ENCODE data around the gene C4B.
A peak's percentile ranks its signal among the peaks of the same experiment; 100 is the strongest.
"Not testable (repeated sequence)": the region's sequence is repeated elsewhere in the genome, so short reads cannot be mapped to it uniquely, and the experiment has no call there.

C4B gene

GRCh38 chr6:32037598-32038524 lies 23.3 kb downstream of the C4B start, which contains the start of gene CYP21A2:
TSS of gene CYP21A2 (plus strand) at chr6:32038415. CDS start at chr6:32038423, 8 bp downstream.
- not testable (repeated sequence) for DNase-seq

- not testable (repeated sequence) for DNase-seq
These were observed 24.3 kb downstream of the C4B start for GRCh38 chr6:32038878-32039277.

GRCh38 chr6:32039321-32040274 lies 25.0 kb downstream of the C4B start:
- DNase-seq: not testable (repeated sequence)

- not testable (repeated sequence) for DNase-seq
These were observed 25.9 kb downstream of the C4B start for GRCh38 chr6:32040299-32041049.

GRCh38 chr6:32041050-32041321 lies 26.4 kb downstream of the C4B start:
- DNase-seq: not testable (repeated sequence)

- not testable (repeated sequence) for DNase-seq
These were observed 26.8 kb downstream of the C4B start for GRCh38 chr6:32041385-32041784.

GRCh38 chr6:32042276-32042675 lies 27.7 kb downstream of the C4B start:
- not testable (repeated sequence) for DNase-seq

GRCh38 chr6:32043589-32044380 lies 29.2 kb downstream of the C4B start:
- not testable (repeated sequence) for DNase-seq

GRCh38 chr6:32044916-32045315 lies 30.3 kb downstream of the C4B start:
- DNase-seq: not testable (repeated sequence)

- no peak for DNase-seq
These were observed 31.3 kb downstream of the C4B start for GRCh38 chr6:32045811-32046449.

- no peak for DNase-seq
These were observed 32.0 kb downstream of the C4B start for GRCh38 chr6:32046450-32047083.

GRCh38 chr6:32047084-32047478 lies 32.5 kb downstream of the C4B start:
- no peak for DNase-seq

- no peak for DNase-seq
These were observed 32.9 kb downstream of the C4B start for GRCh38 chr6:32047539-32047854.

GRCh38 chr6:32047855-32048766 lies 33.5 kb downstream of the C4B start:
- DNase-seq: peak; percentile 29

GRCh38 chr6:32049149-32049548 lies 34.6 kb downstream of the C4B start:
- DNase-seq: not testable (repeated sequence)

- DNase-seq: not testable (repeated sequence)
These were observed 35.1 kb downstream of the C4B start for GRCh38 chr6:32049736-32050135.

GRCh38 chr6:32050562-32050961 lies 36.0 kb downstream of the C4B start:
- DNase-seq: no peak

- DNase-seq: not testable (repeated sequence)
These were observed 38.0 kb downstream of the C4B start for GRCh38 chr6:32052626-32053025.

GRCh38 chr6:32053314-32053713 lies 38.7 kb downstream of the C4B start:
- DNase-seq: not testable (repeated sequence)

- DNase-seq: not testable (repeated sequence)
These were observed 41.2 kb downstream of the C4B start for GRCh38 chr6:32055756-32056155.
